Testis (tissue), 3 donors: ENCODE results near the gene FNDC3A. TPM values are rescaled to one million over a fixed set of nuclear protein-coding genes. Genes with fewer than 3 reads are reported as not detected.
A peak's percentile ranks its signal among the peaks of the same experiment; 100 is the strongest.

Experiments used
- DNase-seq: peaks from one replicate; pipeline ENCODE4 v3.0.0-alpha.2; 2019
- H3K27ac ChIP-seq, 2 donors: fragments of 200-600 bp; sonication (generic); one replicate each; pipeline ENCODE4 v1.5.1; 2019
- H3K27me3 ChIP-seq: fragments of 200-600 bp; sonication (generic); one replicate; pipeline ENCODE4 v1.5.1; 2019
- H3K36me3 ChIP-seq: fragments of 200-600 bp; sonication (generic); one replicate; pipeline ENCODE4 v1.5.1; 2017; ENCODE audit warnings: low read depth; ENCODE audit errors: missing control alignments
- H3K4me1 ChIP-seq: fragments of 200-600 bp; sonication (generic); one replicate; pipeline ENCODE4 v1.5.1; 2019
- H3K4me3 ChIP-seq, 2 donors: fragments of 200-600 bp; sonication (generic); one replicate each; pipeline ENCODE4 v1.5.1; 2017 to 2019
- H3K9me3 ChIP-seq: fragments of 200-600 bp; sonication (generic); one replicate; pipeline ENCODE4 v1.5.1; 2017
- CTCF ChIP-seq, 3 experiments: fragments of 450-650 bp in 2 of 3; fragments of 200-600 bp in 1 of 3; sonication (generic) in 1 of 3; IDR thresholded peaks; one replicate each; pipeline ENCODE4 v1.5.1; 2016 to 2019; ENCODE audit warnings: antibody characterized with exemption in 3 of 3, mild to moderate bottlenecking in 2 of 3, moderate library complexity in 1 of 3
- POLR2A ChIP-seq: fragments of 450-650 bp; IDR thresholded peaks from one replicate; pipeline ENCODE4 v1.6.1; 2017; ENCODE audit warnings: antibody characterized with exemption, mild to moderate bottlenecking, moderate library complexity
- WGBS, 2 donors: methylation state at CpG; one replicate each; pipeline ENCODE4 v1.1.5; 2018; 5-methylcytosine and 5-hydroxymethylcytosine counted together
- intact Hi-C: fragments of 100-400 bp; cut with DNase I; formaldehyde crosslinking; loops from one replicate; pipeline ENCODE4 v1.15.1; 2023; ENCODE audit warnings: low total_unique reads
- polyA plus RNA-seq: library from polyadenylated mRNA; stranded (reverse); fragments of 350-450 nt; fragmentation: Illumina TruSeq; extraction: RNeasy Lipid Tissue Mini Kit (QIAGEN cat#74804); gene quantifications from one replicate; pipeline ENCODE4 v1.2.3, GENCODE V29; 2014; ENCODE audit warnings: low read depth, low replicate concordance; ENCODE audit not compliant: insufficient read depth
- total RNA-seq, 2 donors: library from RNA; depleted of rRNA; stranded (reverse); fragments of >200 nt; gene quantifications; one replicate each; pipeline ENCODE4 v1.2.3, GENCODE V29; 2016

The FNDC3A gene
- total and polyA plus RNA-seq, 3 donors from 2014 or later, result 52.5 to 77.3 (median 75.0) TPM

- Histone ChIP-seq H3K27me3 (no peaks in the 10 kb centered on the region), H3K4me3 (no peak overlapping the region), H3K9me3 (no peaks in the 10 kb centered on the region), H3K27ac (no peak overlapping the region), H3K36me3 (no peaks in the 10 kb centered on the region), H3K4me1 (no peaks in the 10 kb centered on the region)
- TF ChIP-seq CTCF (IDR thresholded peaks at IDR 0.05) (peak in 2 of 3 experiments; percentile 36), POLR2A (no peak)
- intact Hi-C loops, result no loop called here
- DNase-seq, result peak; percentile 38
- 53 to 61% methylated on average over 4 of the region's 4 CpGs for WGBS, 2 donors
These were observed 264.3 kb downstream of the FNDC3A start for GRCh38 chr13:49240017-49240416.

GRCh38 chr13:49241296-49241695, 265.6 kb downstream of the FNDC3A start:
- WGBS, 2 donors, result 95 to 98% methylated on average over 7 of the region's 7 CpGs
- intact Hi-C loops, result no loop called here

GRCh38 chr13:49245101-49245500, 269.4 kb downstream of the FNDC3A start:
- Histone ChIP-seq H3K9me3 (no peaks in the 10 kb centered on the region), H3K36me3 (no peaks in the 10 kb centered on the region), H3K4me1 (peaks cover under 1% of the 10 kb centered on the region), H3K27ac (no peak overlapping the region), H3K4me3 (no peak overlapping the region), H3K27me3 (no peaks in the 10 kb centered on the region)
- TF ChIP-seq CTCF (IDR thresholded peaks at IDR 0.05) (no peak), POLR2A (no peak)
- DNase-seq, result no peak
- intact Hi-C loops, result no loop called here

More at GRCh38 chr13:49241296-49241695, 265.6 kb downstream of the FNDC3A start:
- no peak for TF ChIP-seq CTCF (IDR thresholded peaks at IDR 0.05)
- no peak for TF ChIP-seq POLR2A
- H3K27ac ChIP-seq, result no peak overlapping the region
- H3K4me1 ChIP-seq, result no peaks in the 10 kb centered on the region
- H3K27me3 ChIP-seq, result no peaks in the 10 kb centered on the region
- no peaks in the 10 kb centered on the region for H3K9me3 ChIP-seq
- no peak overlapping the region for H3K4me3 ChIP-seq
- no peak for DNase-seq
- no peaks in the 10 kb centered on the region for H3K36me3 ChIP-seq

GRCh38 chr13:49246850-49247642, 271.3 kb downstream of the FNDC3A start:
- no peak for DNase-seq

More at GRCh38 chr13:49246850-49247642, 271.3 kb downstream of the FNDC3A start:
- TF ChIP-seq POLR2A, result no peak
- TF ChIP-seq CTCF (IDR thresholded peaks at IDR 0.05), result no peak
- Histone ChIP-seq H3K36me3 (no peaks in the 10 kb centered on the region), H3K27ac (peak overlapping the region; percentile 82 to 93), H3K27me3 (no peaks in the 10 kb centered on the region), H3K4me1 (peaks cover 3% of the 10 kb centered on the region), H3K4me3 (peak overlapping the region; percentile 72 to 96), H3K9me3 (no peaks in the 10 kb centered on the region)
- WGBS, 2 donors, result 24% methylated on average over 4 of the region's 4 CpGs
- intact Hi-C loops, result no loop called here
